Heart right ventricle (tissue), 16 donors: Measurements from ENCODE around the gene ABHD8. TPM values are rescaled to one million over a fixed set of nuclear protein-coding genes. Genes with fewer than 3 reads are reported as not detected.

Experiments
- ATAC-seq, 8 donors: fragments of 200-7000 bp; cut with Tn5 transposase; one replicate each; pipeline ENCODE4 v1.9.1; 2020; ENCODE audit warnings: mild to moderate bottlenecking in 8 of 8, moderate library complexity in 8 of 8, moderate number of reproducible peaks in 1 of 8
- DNase-seq, 2 donors: peaks; one replicate each; pipeline ENCODE4 v3.0.0-alpha.2; 2020
- H3K27ac ChIP-seq, 10 donors: fragments of 200-600 bp; sonication (generic) in 2 of 10; one replicate each; pipeline versions ENCODE4 v1.5.0 to v1.8.0; 2020 to 2022; ENCODE audit warnings: mild to moderate bottlenecking in 3 of 10
- H3K27me3 ChIP-seq, 7 donors: fragments of 200-600 bp; one replicate each; pipeline ENCODE4 v1.8.0; 2021 to 2022; ENCODE audit warnings: mild to moderate bottlenecking in 2 of 7
- H3K36me3 ChIP-seq, 9 donors: fragments of 200-600 bp; sonication (generic) in 1 of 9; one replicate each; pipeline versions ENCODE4 v1.5.0 to v1.8.0; 2020 to 2022; ENCODE audit warnings: mild to moderate bottlenecking in 2 of 9
- H3K4me1 ChIP-seq, 9 donors: fragments of 200-600 bp; sonication (generic) in 1 of 9; one replicate each; pipeline versions ENCODE4 v1.5.0 to v1.8.0; 2020 to 2022; ENCODE audit warnings: mild to moderate bottlenecking in 4 of 9
- H3K4me3 ChIP-seq, 10 donors: fragments of 200-600 bp; sonication (generic) in 2 of 10; one replicate each; pipeline versions ENCODE4 v1.5.0 to v1.8.0; 2020 to 2022; ENCODE audit warnings: mild to moderate bottlenecking in 7 of 10, moderate library complexity in 2 of 10
- H3K9me3 ChIP-seq, 11 donors: fragments of 200-600 bp in 10 of 11; sonication (generic) in 2 of 11; one replicate each; pipeline versions ENCODE4 v1.5.0 to v1.8.0; 2013 to 2022; ENCODE audit warnings: mild to moderate bottlenecking in 2 of 11, control low read depth in 1 of 11, moderate library complexity in 1 of 11
- WGBS, 2 donors: extraction: QIAGEN DNeasy Blood & Tissue Kit; methylation state at CpG; one replicate each; pipeline ENCODE4 v1.1.7; 2013; ENCODE audit warnings: inconsistent platforms in 1 of 2; 5-methylcytosine and 5-hydroxymethylcytosine counted together
- intact Hi-C, 10 donors: fragments of 100-400 bp; cut with DNase I; formaldehyde crosslinking; loops; one replicate each; pipeline versions ENCODE4 v1.11.1 to v1.14.2; 2022
- polyA plus RNA-seq, 2 donors: library from polyadenylated mRNA; stranded (reverse); fragments of 200-250 nt; gene quantifications; one replicate each; pipeline ENCODE4 v1.2.3, GENCODE V29; 2013
- total RNA-seq, 10 donors: library from RNA; stranded (reverse); fragmentation: NEBNext Ultra II Directional in 3 of 10; extraction: Animal tissue kit (Norgen Biotek cat#: 25700) in 3 of 10; gene quantifications; one replicate each; pipeline versions ENCODE4 v1.2.1 to v1.2.4, GENCODE V29; 2021 to 2023
- TF ChIP-seq, protein P1 (sequence below), 9 donors: fragments of 200-600 bp; sonication (generic) in 2 of 9; IDR thresholded peaks; one replicate each; pipeline versions ENCODE4 v1.5.0 to v1.8.0; 2021 to 2022; ENCODE audit warnings: antibody characterized with exemption in 9 of 9, mild to moderate bottlenecking in 5 of 9, moderate library complexity in 1 of 9
- donor health status: Arrhythmogenic right ventricular cardiomyopathy.
- donor health status: ischemic (EF 13 %, LVEDD 7.1; RV severe dilation, severe dysfunction).
- donor health status: healthy with polysubstance abuse.
- donor health status: DM: no; HTN: yes; CAD: no.
- donor health status: DM: no; HTN: no; CAD: no.
- donor health status: ischemic (EF 25% LVEDD 6.9; RV normal size, moderate dysfunction).
- donor health status: ischemic (EF 25% LVEDD 5.7; RV mildly dilated, moderate dysfunction).
- donor health status: healthy.
- donor health status: DM: yes; HTN: yes; CAD: no.
- donor health status: Ischemic cardiomyopathy.
- donor health status: ischemic (EF 35%, LVEDD 5.7; RV mildly dilated, moderate dysfunction).
- donor health status: nonischemic (EF 11% LVEDD 7.7; RV severe dilation, severe dysfunction).
- donor health status: DM: yes; HTN: yes; CAD: no.
- donor health status: PGD.
- donor health status: ischemic (EF 29% LVEDD 5.4; RV normal size, mild dysfunction).
- donor health status: nonischemic (EF 23%, LVEDD 6.1; RV moderate dilation, normal function).

The ABHD8 gene
- total and polyA plus RNA-seq, 12 donors: 6.0 to 16.9 (median 8.2) TPM

DNA sequence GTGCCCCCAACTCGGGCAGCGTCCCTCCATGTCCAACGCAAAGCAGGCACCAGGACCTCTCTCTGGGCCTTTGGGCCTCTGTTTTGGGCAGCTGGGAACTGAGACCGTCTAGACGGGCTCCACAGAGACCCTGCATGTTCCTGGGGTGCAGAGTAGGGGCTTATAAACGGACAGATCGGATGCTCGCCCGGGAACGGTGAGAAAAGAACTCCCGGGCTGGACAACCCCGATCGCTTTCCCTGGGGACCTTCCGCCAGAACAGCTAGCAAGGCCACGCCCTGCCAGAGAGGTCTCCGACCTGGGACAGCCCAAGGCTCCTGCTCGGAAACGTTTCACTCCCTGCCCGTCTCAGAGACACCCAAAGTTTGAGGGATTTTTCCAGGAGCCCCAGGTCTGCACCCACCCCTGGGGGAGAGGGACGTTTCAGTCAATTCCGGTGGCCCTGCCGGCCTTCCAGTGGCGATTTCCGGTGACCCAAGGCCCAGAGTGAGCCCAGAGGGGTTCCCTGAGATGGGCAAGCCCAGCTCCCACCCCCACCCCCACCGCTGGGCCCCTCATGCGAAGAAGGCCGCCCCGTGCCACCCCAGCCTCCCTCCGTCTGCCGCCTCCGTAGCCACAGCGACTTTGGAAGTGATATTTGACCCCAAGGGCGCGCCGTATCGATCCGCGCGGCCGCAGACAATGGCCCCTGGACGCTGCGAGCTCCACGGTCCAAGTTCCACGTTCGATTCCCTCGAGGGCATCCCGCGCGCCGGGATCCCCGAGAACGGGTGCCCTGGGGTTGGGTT, 59.2 kb downstream of the ABHD8 start:
- intact Hi-C loops: loop anchor here in 1 of 10 donors (2.0 kb wide), 1 partner anchor 17 kb away; the partner anchor contains the start of gene OCEL1
- ATAC-seq (peak; percentile 4 to 54 (median 38)), DNase-seq (peak; percentile 66 to 72)
- H3K36me3 ChIP-seq: peaks cover 0 to 16% (median 0%) of the 10 kb centered on the region in 9 donors
- TF ChIP-seq, protein P1, sequence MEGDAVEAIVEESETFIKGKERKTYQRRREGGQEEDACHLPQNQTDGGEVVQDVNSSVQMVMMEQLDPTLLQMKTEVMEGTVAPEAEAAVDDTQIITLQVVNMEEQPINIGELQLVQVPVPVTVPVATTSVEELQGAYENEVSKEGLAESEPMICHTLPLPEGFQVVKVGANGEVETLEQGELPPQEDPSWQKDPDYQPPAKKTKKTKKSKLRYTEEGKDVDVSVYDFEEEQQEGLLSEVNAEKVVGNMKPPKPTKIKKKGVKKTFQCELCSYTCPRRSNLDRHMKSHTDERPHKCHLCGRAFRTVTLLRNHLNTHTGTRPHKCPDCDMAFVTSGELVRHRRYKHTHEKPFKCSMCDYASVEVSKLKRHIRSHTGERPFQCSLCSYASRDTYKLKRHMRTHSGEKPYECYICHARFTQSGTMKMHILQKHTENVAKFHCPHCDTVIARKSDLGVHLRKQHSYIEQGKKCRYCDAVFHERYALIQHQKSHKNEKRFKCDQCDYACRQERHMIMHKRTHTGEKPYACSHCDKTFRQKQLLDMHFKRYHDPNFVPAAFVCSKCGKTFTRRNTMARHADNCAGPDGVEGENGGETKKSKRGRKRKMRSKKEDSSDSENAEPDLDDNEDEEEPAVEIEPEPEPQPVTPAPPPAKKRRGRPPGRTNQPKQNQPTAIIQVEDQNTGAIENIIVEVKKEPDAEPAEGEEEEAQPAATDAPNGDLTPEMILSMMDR (IDR thresholded peaks at IDR 0.05): no peak
- no peaks in the 10 kb centered on the region for H3K9me3 ChIP-seq
- peak overlapping the region; percentile 78 to 94 (median 87) for H3K27ac ChIP-seq
- H3K4me1 ChIP-seq: peaks cover 10 to 56% (median 36%) of the 10 kb centered on the region in 9 donors
- no peaks in the 10 kb centered on the region for H3K27me3 ChIP-seq
- H3K4me3 ChIP-seq: peak overlapping the region; percentile 61 to 93 (median 87)
- WGBS, 2 donors: 6 to 9% methylated on average over 52 of the region's 52 CpGs

- ATAC-seq (peak in 2 of 8 donors; percentile 7 to 15), DNase-seq (no peak)
- peak overlapping the region; percentile 61 to 93 (median 87) for H3K4me3 ChIP-seq
- H3K27me3 ChIP-seq: no peaks in the 10 kb centered on the region
- TF ChIP-seq, protein P1 (IDR thresholded peaks at IDR 0.05): no peak
- WGBS, 2 donors: 27 to 30% methylated on average over 8 of the region's 8 CpGs
- H3K4me1 ChIP-seq: peaks cover 10 to 55% (median 36%) of the 10 kb centered on the region in 9 donors
- intact Hi-C loops: no loop called here
- H3K27ac ChIP-seq: peak overlapping the region; percentile 78 to 94 (median 87)
- no peaks in the 10 kb centered on the region for H3K9me3 ChIP-seq
- H3K36me3 ChIP-seq: peaks cover 0 to 23% (median 0%) of the 10 kb centered on the region in 9 donors
Observed at GRCh38 chr19:17243211-17243829, 59.9 kb downstream of the ABHD8 start.

GRCh38 chr19:17242431-17243208, 60.6 kb downstream of the ABHD8 start:
- H3K4me3 ChIP-seq: peak overlapping the region in 5 of 10 donors; percentile 75 to 93 (median 89)
- H3K4me1 ChIP-seq: peaks cover 10 to 49% (median 36%) of the 10 kb centered on the region in 9 donors
- intact Hi-C loops: no loop called here
- H3K9me3 ChIP-seq: no peaks in the 10 kb centered on the region
- H3K36me3 ChIP-seq: peaks cover 0 to 30% (median 0%) of the 10 kb centered on the region in 9 donors
- no peak for ATAC-seq
- DNase-seq: no peak
- 61 to 64% methylated on average over 8 of the region's 8 CpGs for WGBS, 2 donors
- H3K27me3 ChIP-seq: no peaks in the 10 kb centered on the region
- peak overlapping the region in 8 of 10 donors; percentile 48 to 94 (median 88) for H3K27ac ChIP-seq
- TF ChIP-seq, protein P1 (IDR thresholded peaks at IDR 0.05): no peak

Other genes starting within 250 kb of the ABHD8 start
- 1 to 10 TPM; 2.0 to 9.1 (median 4.7) TPM for gene HAUS8, start 228.0 kb downstream of the ABHD8 start, total RNA-seq
- 10 to 100 TPM in 1 of 2 donors, 1 to 10 TPM in 1; 4.4 to 10.2 TPM for gene HAUS8, start 228.0 kb downstream of the ABHD8 start, polyA plus RNA-seq
- 10 to 100 TPM; 19.9 to 55.0 (median 27.5) TPM for gene MYO9B, start 227.6 kb downstream of the ABHD8 start, total RNA-seq
- gene MYO9B, start 227.6 kb downstream of the ABHD8 start, polyA plus RNA-seq: 10 to 100 TPM; 27.9 to 55.2 TPM
- gene USE1, start 88.1 kb downstream of the ABHD8 start, total RNA-seq: 10 to 100 TPM; 25.1 to 36.6 (median 28.3) TPM
- gene USE1, start 88.1 kb downstream of the ABHD8 start, polyA plus RNA-seq: 10 to 100 TPM; 48.6 to 67.6 TPM
- gene OCEL1, start 77.2 kb downstream of the ABHD8 start, total RNA-seq: 10 to 100 TPM in 9 of 10 donors, 1 to 10 TPM in 1; 7.2 to 38.6 (median 15.0) TPM
- 10 to 100 TPM; 14.3 to 47.4 TPM for gene OCEL1, start 77.2 kb downstream of the ABHD8 start, polyA plus RNA-seq
- gene NR2F6, start 57.5 kb downstream of the ABHD8 start, total RNA-seq: 10 to 100 TPM; 34.5 to 79.7 (median 42.2) TPM
- 10 to 100 TPM; 32.0 to 46.1 TPM for gene NR2F6, start 57.5 kb downstream of the ABHD8 start, polyA plus RNA-seq
- 10 to 100 TPM in 1 of 10 donors, 1 to 10 TPM in 9; 3.4 to 10.7 (median 6.6) TPM for gene USHBP1, start 38.7 kb downstream of the ABHD8 start, total RNA-seq
- gene USHBP1, start 38.7 kb downstream of the ABHD8 start, polyA plus RNA-seq: 10 to 100 TPM; 11.5 to 30.9 TPM
- gene BABAM1, start 36.0 kb downstream of the ABHD8 start, total RNA-seq: 10 to 100 TPM; 64.5 to 83.4 (median 74.4) TPM
- gene BABAM1, start 36.0 kb downstream of the ABHD8 start, polyA plus RNA-seq: 10 to 100 TPM; 68.9 to 88.2 TPM
- under 1 TPM in 8 of 10 donors, not detected in 2; 0.09 to 0.85 (median 0.22) TPM for gene ANKLE1, start 21.5 kb downstream of the ABHD8 start, total RNA-seq
- gene ANKLE1, start 21.5 kb downstream of the ABHD8 start, polyA plus RNA-seq: under 1 TPM; 0.15 to 0.20 TPM
- 100 to 1,000 TPM; 122 to 259 (median 151) TPM for gene MRPL34, start 2.4 kb upstream of the ABHD8 start, total RNA-seq
- gene MRPL34, start 2.4 kb upstream of the ABHD8 start, polyA plus RNA-seq: 100 to 1,000 TPM; 157 to 301 TPM
- gene DDA1, start 6.1 kb upstream of the ABHD8 start, total RNA-seq: 10 to 100 TPM; 24.0 to 39.7 (median 34.7) TPM
- 10 to 100 TPM; 20.4 to 85.7 TPM for gene DDA1, start 6.1 kb upstream of the ABHD8 start, polyA plus RNA-seq
- gene ANO8, start 31.4 kb upstream of the ABHD8 start, total RNA-seq: 10 to 100 TPM in 3 of 10 donors, 1 to 10 TPM in 7; 6.2 to 11.7 (median 8.0) TPM
- gene ANO8, start 31.4 kb upstream of the ABHD8 start, polyA plus RNA-seq: 10 to 100 TPM in 1 of 2 donors, 1 to 10 TPM in 1; 3.3 to 14.6 TPM
- 10 to 100 TPM in 4 of 10 donors, 1 to 10 TPM in 6; 8.0 to 12.4 (median 9.8) TPM for gene GTPBP3, start 34.1 kb upstream of the ABHD8 start, total RNA-seq
- gene GTPBP3, start 34.1 kb upstream of the ABHD8 start, polyA plus RNA-seq: 10 to 100 TPM in 1 of 2 donors, 1 to 10 TPM in 1; 8.9 to 12.8 TPM
- 10 to 100 TPM in 9 of 10 donors, 1 to 10 TPM in 1; 7.5 to 56.0 (median 22.1) TPM for gene PLVAP, start 73.9 kb upstream of the ABHD8 start, total RNA-seq
- 10 to 100 TPM; 69.1 to 74.9 TPM for gene PLVAP, start 73.9 kb upstream of the ABHD8 start, polyA plus RNA-seq
- under 1 TPM in 3 of 10 donors, not detected in 7; 0.44 to 0.51 (median 0.50) TPM for gene CCDC194, start 90.8 kb upstream of the ABHD8 start, total RNA-seq
- gene CCDC194, start 90.8 kb upstream of the ABHD8 start, polyA plus RNA-seq: 1 to 10 TPM in 1 of 2 donors, not detected in 1; 1.0 TPM
- gene BST2, start 102.2 kb upstream of the ABHD8 start, total RNA-seq: 10 to 100 TPM; 22.7 to 73.5 (median 37.0) TPM
- gene BST2, start 102.2 kb upstream of the ABHD8 start, polyA plus RNA-seq: 10 to 100 TPM; 32.0 to 75.4 TPM
- 10 to 100 TPM; 11.7 to 26.8 (median 13.4) TPM for gene MVB12A, start 116.6 kb upstream of the ABHD8 start, total RNA-seq
- gene MVB12A, start 116.6 kb upstream of the ABHD8 start, polyA plus RNA-seq: 10 to 100 TPM; 38.6 to 50.0 TPM
- gene TMEM221, start 145.2 kb upstream of the ABHD8 start, total RNA-seq: under 1 TPM in 2 of 10 donors, not detected in 8; 0.12 to 0.20 TPM
- gene TMEM221, start 145.2 kb upstream of the ABHD8 start, polyA plus RNA-seq: under 1 TPM in 1 of 2 donors, not detected in 1; 0.03 TPM
- gene NXNL1, start 157.5 kb upstream of the ABHD8 start, total RNA-seq: under 1 TPM in 4 of 10 donors, not detected in 6; 0.42 to 0.80 (median 0.55) TPM
- 1 to 10 TPM in 1 of 2 donors, not detected in 1; 1.1 TPM for gene NXNL1, start 157.5 kb upstream of the ABHD8 start, polyA plus RNA-seq
- 10 to 100 TPM; 37.1 to 64.5 (median 47.2) TPM for gene SLC27A1, start 167.1 kb upstream of the ABHD8 start, total RNA-seq
- 10 to 100 TPM; 16.0 to 78.3 TPM for gene SLC27A1, start 167.1 kb upstream of the ABHD8 start, polyA plus RNA-seq
- 10 to 100 TPM; 16.2 to 45.4 (median 20.6) TPM for gene PGLS, start 208.2 kb upstream of the ABHD8 start, total RNA-seq
- 10 to 100 TPM; 40.7 to 57.6 TPM for gene PGLS, start 208.2 kb upstream of the ABHD8 start, polyA plus RNA-seq